Right atrium auricular region (tissue), 2 donors: ENCODE measurements around the gene MANBA. TPM values are rescaled to one million over a fixed set of nuclear protein-coding genes. Genes with fewer than 3 reads are reported as not detected.
"Not testable (repeated sequence)": the region's sequence is repeated elsewhere in the genome, so short reads cannot be mapped to it uniquely, and the experiment has no call there.

Experiments
- DNase-seq: peaks from one replicate; pipeline ENCODE4 v3.0.0-alpha.2; 2019; ENCODE audit warnings: low spot score
- H3K27ac ChIP-seq, 2 donors: fragments of 200-600 bp; sonication (generic); 1 replicate in 1 of 2; 2 replicates in 1 of 2; pipeline ENCODE4 v1.5.1; 2016 to 2019
- H3K27me3 ChIP-seq, 2 donors: fragments of 200-600 bp; sonication (generic); one replicate each; pipeline versions ENCODE4 v1.5.1 to v1.6.0; 2017 to 2019
- H3K36me3 ChIP-seq: fragments of 200-600 bp; sonication (generic); one replicate; pipeline ENCODE4 v1.5.1; 2016
- H3K4me1 ChIP-seq, 2 donors: fragments of 200-600 bp; sonication (generic); one replicate each; pipeline versions ENCODE4 v1.5.1 to v1.6.0; 2017 to 2019
- H3K4me3 ChIP-seq, 2 donors: fragments of 200-600 bp; sonication (generic); 1 replicate in 1 of 2; 2 replicates in 1 of 2; pipeline ENCODE4 v1.5.1; 2017 to 2019; ENCODE audit warnings: mild to moderate bottlenecking in 1 of 2, moderate library complexity in 1 of 2
- H3K9me3 ChIP-seq, 2 donors: fragments of 200-600 bp; sonication (generic); one replicate each; pipeline ENCODE4 v1.5.1; 2019
- total RNA-seq, 2 donors: library from RNA; depleted of rRNA; stranded (reverse); fragments of >200 nt; gene quantifications; one replicate each; pipeline ENCODE4 v1.1.0, GENCODE V29; 2016
- TF ChIP-seq, protein P1 (sequence below), 2 donors: fragments of 200-600 bp; sonication (generic); IDR thresholded peaks; one replicate each; pipeline ENCODE4 v1.5.1; 2019; ENCODE audit warnings: antibody characterized with exemption in 2 of 2

MANBA gene
- total RNA-seq, 2 donors from 2014 or later = 26.9 to 41.6 TPM

DNA sequence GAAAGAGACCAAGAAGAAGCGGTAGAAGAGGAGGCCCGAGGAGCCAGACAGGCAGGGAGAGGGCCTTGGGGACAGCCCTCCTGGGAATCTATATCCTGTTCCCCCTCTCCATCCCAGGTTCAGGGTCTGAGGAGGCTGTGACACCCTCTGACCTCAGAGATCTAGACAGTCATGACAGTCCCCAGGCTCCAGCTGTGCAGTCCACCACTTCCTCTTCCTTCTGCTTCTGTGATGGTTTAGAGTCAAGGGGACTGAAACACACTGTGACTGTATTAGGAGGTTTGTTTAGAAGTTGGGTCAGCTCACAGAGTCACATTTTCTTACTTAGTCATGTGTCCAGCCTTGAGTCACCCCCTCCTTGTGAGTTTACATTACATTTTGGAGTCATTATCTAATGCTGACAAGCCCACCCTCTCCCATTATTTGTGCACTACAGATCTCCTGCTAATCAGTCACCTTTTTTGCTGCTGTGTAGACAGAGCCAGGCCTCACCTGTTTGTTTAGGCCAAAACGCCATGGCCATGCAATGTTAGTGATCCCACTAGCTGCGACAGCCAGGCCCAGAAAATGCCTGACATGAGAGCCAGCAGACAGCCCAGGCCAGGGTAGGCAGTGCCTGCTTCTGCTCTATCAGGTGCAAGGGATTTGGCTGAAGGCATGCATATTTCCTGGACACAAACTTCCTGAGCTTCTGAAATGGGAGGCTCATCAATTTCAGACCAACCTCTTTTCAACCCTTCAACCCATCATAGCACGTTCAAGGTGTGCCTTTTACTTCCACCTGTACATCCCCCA, 26.0 kb downstream of the MANBA start:
- peak overlapping the region; percentile 44 to 69 for H3K27ac ChIP-seq
- peaks cover 0 to 21% of the 10 kb centered on the region in 2 donors for H3K4me1 ChIP-seq
- peaks cover 0 to 16% of the 10 kb centered on the region in 2 donors for H3K9me3 ChIP-seq
- no peak overlapping the region for H3K4me3 ChIP-seq
- H3K36me3 ChIP-seq = no peaks in the 10 kb centered on the region
- no peak for DNase-seq
- TF ChIP-seq, protein P1, sequence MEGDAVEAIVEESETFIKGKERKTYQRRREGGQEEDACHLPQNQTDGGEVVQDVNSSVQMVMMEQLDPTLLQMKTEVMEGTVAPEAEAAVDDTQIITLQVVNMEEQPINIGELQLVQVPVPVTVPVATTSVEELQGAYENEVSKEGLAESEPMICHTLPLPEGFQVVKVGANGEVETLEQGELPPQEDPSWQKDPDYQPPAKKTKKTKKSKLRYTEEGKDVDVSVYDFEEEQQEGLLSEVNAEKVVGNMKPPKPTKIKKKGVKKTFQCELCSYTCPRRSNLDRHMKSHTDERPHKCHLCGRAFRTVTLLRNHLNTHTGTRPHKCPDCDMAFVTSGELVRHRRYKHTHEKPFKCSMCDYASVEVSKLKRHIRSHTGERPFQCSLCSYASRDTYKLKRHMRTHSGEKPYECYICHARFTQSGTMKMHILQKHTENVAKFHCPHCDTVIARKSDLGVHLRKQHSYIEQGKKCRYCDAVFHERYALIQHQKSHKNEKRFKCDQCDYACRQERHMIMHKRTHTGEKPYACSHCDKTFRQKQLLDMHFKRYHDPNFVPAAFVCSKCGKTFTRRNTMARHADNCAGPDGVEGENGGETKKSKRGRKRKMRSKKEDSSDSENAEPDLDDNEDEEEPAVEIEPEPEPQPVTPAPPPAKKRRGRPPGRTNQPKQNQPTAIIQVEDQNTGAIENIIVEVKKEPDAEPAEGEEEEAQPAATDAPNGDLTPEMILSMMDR (IDR thresholded peaks at IDR 0.05) = no peak
- no peaks in the 10 kb centered on the region for H3K27me3 ChIP-seq

DNA sequence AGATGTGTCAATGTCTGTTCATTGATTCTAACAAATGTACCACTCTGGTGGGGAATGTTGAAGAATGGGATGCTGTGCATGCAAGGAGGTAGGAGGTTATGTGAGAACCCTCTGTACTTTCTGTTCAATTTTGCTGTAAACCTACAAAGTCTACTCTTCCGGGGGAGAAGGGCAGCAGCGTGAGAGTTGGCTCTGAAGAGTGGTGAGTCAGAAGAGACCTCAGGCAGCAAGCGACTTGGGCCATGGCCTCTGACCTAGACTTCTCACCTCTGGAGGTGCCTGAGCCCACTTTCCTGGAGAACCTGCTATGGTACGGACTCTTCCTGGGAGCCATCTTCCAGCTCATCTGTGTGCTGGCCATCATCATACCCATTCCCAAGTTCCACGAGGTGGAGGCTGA, 26.7 kb downstream of the MANBA start:
- Histone ChIP-seq H3K4me1 (peaks cover 0 to 24% of the 10 kb centered on the region in 2 donors), H3K27ac (peak overlapping the region; percentile 44 to 69), H3K27me3 (no peaks in the 10 kb centered on the region), H3K9me3 (peaks cover 0 to 10% of the 10 kb centered on the region in 2 donors), H3K4me3 (no peak overlapping the region), H3K36me3 (no peaks in the 10 kb centered on the region)
- TF ChIP-seq, protein P1 (IDR thresholded peaks at IDR 0.05) = no peak
- no peak for DNase-seq

DNA sequence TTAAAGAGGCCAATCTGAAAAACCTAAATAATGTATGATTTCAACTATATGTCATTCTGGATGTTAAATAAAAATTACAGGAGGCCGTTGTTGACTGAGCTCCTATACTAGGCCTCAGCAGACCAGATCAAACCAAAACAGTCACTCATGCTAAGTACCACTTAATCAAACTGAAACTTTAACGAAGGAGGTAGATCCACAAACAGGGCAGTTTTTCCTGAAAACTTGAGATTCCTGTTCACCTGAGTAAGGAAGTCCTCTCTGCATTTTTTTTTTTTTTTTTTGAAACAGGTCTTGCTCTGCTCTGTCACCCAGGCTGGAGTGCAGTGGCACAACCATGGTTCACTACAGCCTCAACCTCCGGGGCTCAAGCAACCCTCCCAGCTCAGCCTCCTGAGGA, 27.7 kb downstream of the MANBA start:
- no peaks in the 10 kb centered on the region for H3K36me3 ChIP-seq
- peaks cover 0 to 10% of the 10 kb centered on the region in 2 donors for H3K9me3 ChIP-seq
- no peak overlapping the region for H3K4me3 ChIP-seq
- H3K4me1 ChIP-seq = peaks cover 0 to 24% of the 10 kb centered on the region in 2 donors
- DNase-seq = no peak
- peak overlapping the region; percentile 53 to 59 for H3K27ac ChIP-seq
- TF ChIP-seq, protein P1 (IDR thresholded peaks at IDR 0.05) = no peak
- H3K27me3 ChIP-seq = no peaks in the 10 kb centered on the region

DNA sequence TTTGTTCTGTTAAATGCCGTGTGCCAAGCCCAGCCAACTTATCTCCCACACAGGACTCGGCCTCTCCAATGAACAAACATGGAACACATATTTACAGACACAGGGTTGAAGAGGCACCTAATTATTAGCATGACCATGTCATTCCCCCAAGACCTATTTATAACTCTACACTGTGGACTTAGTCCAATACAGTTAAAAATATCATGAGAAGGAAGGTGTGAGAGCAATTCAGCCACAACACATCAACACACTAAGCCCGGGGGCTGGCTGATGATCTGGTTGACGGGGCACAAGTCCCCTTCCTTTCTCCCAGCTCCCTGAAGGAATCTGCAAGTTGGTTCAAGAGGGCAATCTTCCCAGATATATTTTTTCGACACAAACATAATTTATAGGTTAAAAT, 28.1 kb downstream of the MANBA start:
- Histone ChIP-seq H3K4me1 (peaks cover 0 to 24% of the 10 kb centered on the region in 2 donors), H3K9me3 (peaks cover 0 to 10% of the 10 kb centered on the region in 2 donors), H3K27ac (peak overlapping the region; percentile 53 to 59), H3K4me3 (no peak overlapping the region), H3K27me3 (no peaks in the 10 kb centered on the region), H3K36me3 (no peaks in the 10 kb centered on the region)
- DNase-seq = no peak
- TF ChIP-seq, protein P1 (IDR thresholded peaks at IDR 0.05) = no peak

DNA sequence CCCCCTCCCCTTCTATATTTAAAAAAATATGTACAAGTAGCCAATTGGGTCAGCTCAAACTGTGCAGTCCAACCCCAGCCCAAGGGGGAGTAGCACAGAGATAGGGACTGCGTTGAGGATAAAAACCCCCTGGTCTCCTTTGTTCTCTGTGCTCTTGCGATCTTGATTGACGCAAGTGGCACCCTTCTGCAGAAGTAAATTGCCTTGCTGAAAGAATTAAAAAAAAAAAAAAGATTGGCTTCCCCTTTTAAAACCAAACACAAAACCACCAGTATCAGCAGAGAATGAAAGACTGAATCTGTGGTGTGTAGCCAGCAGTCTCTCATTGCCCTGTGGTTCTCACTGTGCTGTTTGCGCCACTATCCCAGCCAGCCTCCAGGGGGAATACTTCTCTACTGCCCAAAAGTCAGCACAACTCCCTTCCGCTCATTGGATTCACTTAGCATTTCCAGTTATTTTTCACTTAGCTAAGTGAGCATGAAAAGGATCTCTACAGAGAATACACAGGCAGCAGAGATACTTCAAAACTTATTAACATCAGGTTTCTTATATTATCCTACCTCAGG, 29.7 kb downstream of the MANBA start:
- Histone ChIP-seq H3K36me3 (no peaks in the 10 kb centered on the region), H3K27me3 (no peaks in the 10 kb centered on the region), H3K27ac (no peak overlapping the region), H3K4me3 (no peak overlapping the region), H3K9me3 (peaks cover 0 to 10% of the 10 kb centered on the region in 2 donors), H3K4me1 (peaks cover 0 to 24% of the 10 kb centered on the region in 2 donors)
- TF ChIP-seq, protein P1 (IDR thresholded peaks at IDR 0.05) = peak in 1 of 2 donors; percentile 20
- DNase-seq = no peak

DNA sequence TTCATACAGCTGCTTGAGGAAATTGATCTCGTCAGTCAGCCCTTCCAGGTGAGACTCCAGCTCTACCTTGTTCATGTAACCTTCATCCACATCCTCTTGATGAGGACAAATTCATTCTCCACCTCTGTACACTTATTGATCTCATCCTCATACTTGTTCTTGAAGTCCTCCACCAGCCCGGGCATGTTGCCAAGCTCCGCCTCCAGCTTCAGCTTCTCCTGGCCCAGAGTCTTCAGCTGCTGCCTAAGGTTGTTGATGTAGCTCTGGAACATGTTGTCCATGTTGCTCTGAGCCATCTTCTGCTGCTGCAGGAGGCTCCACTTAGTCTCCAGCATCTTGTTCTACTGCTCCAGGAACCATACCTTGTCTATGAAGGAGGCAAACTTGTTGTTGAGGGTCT, 31.3 kb downstream of the MANBA start:
- not testable (repeated sequence) for H3K27me3 ChIP-seq, H3K4me3 ChIP-seq, H3K36me3 ChIP-seq, H3K9me3 ChIP-seq, H3K27ac ChIP-seq, DNase-seq
- H3K4me1 ChIP-seq = peaks cover 0 to 16% of the 10 kb centered on the region in 2 donors

DNA sequence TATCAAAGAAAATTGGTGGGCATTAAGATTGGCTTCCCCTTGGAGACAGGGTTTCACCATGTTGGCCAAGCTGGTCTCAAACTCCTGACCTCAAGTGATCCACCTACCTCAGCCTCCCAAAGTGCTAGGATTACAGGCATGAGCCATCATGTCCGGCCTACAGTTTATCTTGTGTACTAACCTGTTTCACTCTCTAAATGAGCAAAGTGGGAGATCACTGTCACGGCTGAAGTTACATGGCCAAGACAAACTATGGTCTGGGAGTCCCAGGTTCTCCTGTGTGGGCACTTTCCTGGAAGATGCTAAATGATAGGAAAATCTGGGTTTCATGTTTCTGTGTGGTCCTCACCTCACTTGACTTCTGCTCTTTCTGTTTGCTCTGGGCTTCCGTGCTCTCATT, 33.8 kb downstream of the MANBA start:
- not testable (repeated sequence) for H3K36me3 ChIP-seq, H3K27ac ChIP-seq, H3K9me3 ChIP-seq, H3K27me3 ChIP-seq, DNase-seq, H3K4me1 ChIP-seq, H3K4me3 ChIP-seq
